GM15510 (cell line): ENCODE measurements around the gene MIS12.

Experiments
- POLR2A ChIP-seq: IDR thresholded peaks from 3 replicates; pipeline ENCODE4 v1.6.1; 2011; ENCODE audit warnings: borderline replicate concordance; ENCODE audit not compliant: insufficient read length; ENCODE audit errors: extremely low read depth

MIS12 gene

DNA sequence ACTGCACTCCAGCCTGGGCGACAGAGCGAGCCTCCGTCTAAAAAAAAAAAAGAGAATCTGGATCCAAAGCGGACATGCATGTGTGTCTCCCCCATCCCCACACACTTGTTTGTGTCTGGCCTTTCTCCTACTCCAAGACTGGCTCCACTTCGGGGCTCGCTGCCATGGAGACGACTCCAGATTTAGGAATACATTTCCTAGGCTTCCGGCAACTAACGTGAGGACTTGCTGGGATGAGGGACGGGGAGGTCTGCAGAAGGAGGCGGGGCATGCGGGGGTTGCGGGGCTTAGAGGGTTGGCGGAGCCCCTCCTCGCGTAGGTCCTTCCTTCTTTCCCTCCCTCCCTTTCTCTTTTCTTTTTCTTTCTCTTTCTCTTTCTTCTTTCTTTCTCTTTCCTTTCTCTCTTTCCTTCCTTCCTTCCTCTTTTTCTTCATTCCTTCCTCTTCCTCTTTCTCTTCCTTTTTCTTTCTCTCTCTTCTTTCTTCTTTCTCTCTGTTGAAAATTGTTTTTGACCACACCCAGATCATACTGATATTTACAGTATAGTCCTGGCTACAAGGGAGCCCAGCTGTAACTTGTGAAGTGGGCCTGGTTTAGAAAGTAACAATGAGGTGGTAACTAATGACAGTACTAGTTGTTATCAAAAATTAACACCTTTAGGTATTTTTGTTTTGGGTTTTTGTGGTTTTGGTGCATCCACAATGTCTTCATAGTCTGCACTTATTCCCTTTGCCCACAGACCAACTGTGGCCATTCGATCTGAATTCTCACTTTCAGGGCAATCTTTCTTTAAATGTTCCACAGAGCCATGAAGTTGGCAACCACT is 25.2 kb downstream of the MIS12 start:
- TF ChIP-seq POLR2A: no peak

DNA sequence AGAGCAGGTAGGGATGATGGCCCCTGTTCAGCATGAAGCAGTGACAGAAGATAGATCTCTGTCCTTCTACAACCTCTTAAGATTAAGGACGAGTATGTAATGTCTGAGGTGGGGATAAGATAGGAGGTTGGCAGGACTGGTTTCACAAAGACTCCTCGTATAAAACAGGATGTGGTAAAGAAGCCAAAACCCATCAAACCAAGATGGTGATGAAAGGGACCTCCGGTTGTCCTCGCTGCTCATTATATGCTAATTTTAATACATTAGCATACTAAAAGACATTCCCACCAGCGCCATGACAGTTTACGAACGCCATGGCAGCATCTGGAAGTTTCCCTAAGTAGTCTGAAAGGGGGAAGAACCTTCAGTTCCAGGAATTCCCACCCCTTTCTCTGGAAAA is 27.3 kb downstream of the MIS12 start:
- TF ChIP-seq POLR2A: no peak

DNA sequence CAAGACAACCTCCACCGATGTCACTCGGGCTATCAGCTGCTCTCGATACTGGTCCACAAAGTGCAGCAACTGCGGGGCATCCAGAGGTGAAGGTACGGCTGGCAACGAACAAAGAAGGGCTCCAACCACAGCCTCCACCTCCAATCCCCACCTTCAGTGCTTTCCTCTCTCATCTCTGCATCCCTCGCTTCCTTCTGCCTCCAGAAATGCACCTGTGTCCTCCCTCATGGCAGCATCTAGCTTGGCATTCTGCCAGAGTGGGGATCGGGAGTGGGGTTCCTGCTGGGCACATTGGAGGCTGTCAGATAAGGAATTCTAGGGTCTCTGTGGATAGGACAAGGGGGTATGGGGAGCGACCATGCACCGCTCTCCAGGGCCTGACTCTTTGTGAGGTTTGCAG is 28.6 kb downstream of the MIS12 start:
- no peak for TF ChIP-seq POLR2A

DNA sequence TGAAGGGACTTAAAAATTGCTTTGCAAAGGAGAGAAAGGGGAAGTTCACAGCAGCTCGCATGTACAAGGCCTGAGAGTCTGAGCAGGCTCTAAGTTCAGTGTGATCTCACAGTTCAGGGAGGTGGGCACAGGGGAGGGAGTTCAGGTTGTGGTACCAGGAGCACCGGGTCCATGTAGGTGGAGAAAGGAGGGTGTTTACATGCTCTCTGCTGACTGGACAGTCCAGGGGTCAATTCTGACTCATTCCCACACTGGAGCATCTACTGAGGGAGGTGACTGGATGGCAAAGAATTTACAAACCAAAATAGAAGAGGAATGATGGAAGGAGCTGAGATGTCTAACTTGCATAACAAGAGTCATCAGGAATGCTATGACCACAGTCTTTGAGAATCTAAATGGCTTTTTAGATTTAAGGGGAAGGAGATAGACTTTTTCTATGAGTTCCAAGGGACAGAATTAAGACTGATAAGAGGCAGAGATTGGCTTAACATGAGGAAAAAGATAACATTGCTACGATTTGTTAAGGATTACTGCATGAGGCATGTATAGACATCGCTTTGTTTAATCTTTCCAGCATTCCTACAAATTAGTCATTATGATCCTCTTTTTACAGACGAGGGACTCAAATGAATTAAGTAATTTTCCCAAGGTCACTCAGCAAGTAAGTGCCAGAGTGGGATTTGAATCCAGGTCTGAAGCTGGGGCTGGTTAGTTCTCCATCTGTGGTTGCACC is 29.9 kb downstream of the MIS12 start:
- TF ChIP-seq POLR2A: no peak

DNA sequence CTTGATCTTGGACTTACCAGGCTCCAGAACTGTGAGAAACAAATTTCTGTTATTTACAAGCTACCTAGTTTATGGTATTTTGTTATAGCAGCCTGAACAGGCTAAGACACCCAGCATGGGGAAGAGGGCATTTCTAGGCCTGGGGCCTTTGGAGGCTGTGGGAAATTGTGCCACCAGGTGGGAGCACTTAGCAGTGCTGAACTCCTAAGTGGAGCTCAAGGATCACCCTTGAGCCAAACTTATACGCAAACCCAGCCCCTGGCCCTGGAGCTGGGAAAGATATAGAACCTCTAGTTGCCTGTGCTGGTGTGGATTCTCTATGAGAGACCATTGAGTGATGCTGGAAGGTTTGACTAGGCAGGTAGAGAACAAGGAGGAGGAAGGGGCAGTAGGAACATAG is 36.1 kb downstream of the MIS12 start:
- TF ChIP-seq POLR2A: no peak

DNA sequence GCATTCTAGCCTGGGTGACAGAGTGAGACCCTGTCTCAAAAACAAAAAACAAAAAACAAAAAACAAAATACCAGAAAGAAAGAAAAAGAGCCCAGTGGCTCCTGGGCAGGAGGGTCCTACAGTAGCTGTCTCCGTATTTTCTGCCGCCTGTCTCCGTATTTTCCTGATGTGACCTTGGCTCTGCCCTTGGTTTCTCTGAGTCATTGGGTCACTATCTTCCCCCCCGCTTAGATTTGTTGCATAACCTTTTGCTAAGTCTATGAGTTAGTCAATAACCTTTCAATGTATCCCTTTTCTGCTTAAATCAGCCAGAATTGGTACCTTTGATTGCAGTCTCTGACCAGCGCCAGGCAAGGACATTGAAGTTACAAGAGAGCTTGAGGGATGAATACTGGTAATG is 36.9 kb downstream of the MIS12 start:
- no peak for TF ChIP-seq POLR2A

DNA sequence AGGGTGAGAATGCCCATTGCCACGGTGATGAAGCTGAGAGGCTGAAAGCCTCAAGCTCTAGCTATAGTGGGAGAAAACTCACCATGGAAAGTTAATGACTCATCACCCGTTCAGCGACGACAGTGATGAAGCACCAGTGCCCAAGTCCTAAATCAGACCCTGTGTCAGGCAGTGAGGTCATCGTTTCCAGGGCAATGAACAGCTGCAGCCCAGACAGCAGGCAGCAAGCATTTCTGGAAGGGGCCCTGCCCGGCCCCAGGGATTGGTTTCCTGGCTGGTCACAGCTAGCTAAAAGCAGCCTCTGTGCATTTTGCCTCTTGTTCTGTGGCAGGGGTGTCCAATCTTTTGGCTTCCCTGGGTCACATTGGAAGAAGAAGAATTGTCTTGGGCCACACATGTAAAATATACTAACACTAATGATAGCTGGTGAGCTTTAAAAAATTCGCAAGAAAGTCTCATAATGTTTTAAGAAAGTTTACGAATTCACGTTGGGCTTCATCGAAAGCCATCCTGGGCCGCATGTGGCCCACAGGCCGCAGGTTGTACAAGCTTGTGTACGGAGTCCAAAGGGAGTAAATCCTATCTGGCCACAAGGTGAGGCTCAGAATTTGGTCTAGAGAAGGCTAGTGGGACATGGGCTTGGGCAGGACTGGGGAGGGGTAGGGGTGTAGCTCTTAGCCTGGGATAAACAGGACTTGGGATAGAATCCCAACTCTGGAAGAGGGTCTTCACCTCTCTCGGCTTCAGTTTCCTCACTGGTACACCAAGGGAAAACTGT is 40.6 kb downstream of the MIS12 start:
- no peak for TF ChIP-seq POLR2A

DNA sequence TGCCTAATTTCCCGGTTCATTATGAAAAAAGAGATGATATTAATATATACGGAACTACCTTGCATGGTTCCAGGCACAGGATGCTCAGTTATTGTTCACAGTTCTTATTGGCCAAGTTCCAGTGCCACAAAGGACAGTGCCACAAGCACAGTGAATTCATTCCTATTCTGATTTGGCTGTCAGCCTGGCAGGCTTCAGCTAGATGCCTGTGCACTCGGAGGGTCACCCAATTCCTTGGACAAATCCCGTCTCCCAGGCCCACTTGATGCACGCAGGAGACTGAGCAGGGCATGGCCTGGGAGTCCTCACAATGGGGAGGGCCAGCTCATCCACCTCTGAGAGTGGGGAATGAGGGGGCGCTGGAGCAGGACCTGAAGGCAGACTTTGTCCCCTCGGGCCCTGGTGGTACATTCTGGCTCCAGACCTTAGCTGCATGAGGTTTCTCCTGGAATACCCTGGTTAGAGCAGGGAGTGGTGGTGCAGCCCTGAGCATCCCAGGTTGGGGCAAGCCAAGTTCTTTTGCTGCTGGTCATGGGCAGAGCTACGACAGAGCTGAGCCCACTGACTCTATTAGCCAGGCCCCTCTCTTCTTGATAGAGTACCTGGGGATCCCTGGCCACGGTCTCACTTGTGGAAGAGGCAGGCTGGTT is 41.4 kb downstream of the MIS12 start:
- TF ChIP-seq POLR2A: no peak

DNA sequence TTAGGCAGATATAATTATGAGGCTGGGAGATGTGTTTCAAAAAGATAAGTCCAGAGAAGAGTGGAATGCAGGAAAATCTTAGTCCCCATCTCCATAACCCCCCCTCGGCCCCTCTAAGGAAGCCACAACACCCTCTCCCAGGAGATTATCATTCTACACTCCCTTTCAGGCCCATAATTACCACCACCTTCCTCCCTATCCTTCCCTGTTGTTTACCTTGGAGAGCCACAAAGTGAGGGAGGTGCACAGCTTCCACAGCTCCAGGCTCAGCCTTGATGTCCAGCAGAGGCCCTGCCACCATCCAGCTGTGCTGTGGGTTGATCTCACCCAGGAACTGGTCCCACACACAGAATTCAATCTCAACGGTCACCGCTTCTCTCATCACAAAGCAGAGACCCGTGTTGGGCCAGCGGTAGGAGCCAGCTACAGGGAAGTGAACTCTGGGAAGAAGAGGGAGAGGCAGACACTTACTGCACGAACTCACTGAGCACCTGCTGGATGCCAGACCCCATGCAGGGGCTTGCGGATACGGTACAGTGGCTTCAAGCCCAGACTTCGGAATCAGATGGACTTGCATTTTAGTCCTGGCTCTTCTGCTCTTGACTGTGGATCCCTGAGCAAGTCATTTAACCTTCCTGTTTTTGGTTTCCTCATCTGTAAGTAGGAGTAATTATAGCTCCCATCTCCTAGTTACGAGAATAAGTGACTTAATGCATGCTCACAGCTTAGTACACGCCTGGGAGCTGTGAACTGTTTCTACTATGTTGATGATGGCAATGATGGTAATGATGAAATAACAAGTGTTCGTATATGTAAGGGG is 44.1 kb downstream of the MIS12 start:
- no peak for TF ChIP-seq POLR2A

DNA sequence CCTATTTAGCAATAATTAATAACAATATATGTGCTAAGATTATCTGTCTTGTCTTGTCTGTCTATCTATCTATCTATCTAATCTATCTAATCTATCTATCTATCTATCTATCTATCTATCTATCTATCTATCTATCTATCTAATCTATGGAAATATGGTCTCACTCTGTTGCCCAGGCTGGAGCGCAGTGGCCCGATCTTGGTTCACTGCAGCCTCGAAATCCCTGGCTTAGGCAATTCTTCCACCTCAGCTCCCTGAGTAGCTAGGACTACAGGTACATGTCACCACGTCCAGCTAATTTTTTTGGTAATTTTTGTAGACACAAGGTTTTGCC is 44.7 kb downstream of the MIS12 start:
- no peak for TF ChIP-seq POLR2A

DNA sequence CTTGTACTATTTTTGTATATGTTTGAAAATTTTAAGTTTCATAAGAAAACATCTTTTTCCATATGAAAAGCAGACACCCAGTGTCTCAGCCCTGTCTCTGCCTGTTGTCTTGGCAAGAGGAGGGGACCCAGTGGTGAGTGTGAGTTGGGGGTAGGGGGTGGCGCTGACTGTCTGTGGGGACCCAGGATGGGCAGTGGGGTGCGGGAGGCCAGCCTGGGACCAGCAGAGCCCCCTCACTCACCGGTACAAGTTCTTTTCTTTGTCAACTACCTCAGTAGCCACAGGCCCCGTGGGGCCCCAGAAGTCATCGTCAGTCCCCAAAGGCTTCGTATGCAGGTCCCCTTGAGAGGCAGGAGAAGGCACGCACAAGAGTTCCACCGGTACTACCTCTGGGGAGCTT is 46.2 kb downstream of the MIS12 start:
- TF ChIP-seq POLR2A: no peak

DNA sequence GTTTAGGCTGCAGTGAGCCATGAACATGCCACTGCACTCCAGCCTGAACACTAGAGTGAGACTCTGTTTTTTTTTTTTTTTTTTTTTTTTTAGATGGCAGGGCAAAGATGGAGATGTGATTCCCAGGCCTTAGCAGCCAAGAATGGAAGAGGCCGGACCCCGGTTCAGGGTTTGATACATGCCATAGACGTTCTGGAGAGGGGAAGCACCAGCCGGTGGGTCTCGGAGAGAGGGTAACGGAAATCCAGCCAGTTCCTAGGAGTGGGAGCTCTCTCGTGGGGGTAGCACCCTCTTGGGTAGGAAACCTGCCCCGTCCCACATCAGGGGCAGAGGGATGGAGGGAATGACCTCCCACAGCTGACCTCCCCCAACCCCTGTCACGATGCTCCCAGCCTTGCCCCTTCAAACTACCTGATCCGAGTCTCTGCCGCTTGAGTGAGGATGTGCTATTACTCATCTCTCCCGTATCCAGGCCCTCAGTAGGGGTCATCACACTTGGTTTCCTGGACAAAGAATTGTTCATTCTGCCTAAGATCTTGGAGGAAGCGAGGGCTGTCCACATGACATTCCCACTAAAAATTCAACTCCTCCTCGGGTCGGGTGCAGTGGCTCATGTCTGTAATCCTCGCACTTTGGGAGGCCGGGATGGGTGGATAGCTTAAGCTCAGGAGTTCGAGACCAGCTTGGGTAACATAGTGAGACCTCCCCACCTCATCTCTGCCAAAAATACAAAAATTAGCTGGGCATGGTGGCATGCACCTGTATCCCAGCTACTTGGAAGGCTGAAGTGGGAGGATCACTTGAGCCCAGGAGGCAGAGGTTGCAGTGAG is 47.3 kb downstream of the MIS12 start:
- no peak for TF ChIP-seq POLR2A

DNA sequence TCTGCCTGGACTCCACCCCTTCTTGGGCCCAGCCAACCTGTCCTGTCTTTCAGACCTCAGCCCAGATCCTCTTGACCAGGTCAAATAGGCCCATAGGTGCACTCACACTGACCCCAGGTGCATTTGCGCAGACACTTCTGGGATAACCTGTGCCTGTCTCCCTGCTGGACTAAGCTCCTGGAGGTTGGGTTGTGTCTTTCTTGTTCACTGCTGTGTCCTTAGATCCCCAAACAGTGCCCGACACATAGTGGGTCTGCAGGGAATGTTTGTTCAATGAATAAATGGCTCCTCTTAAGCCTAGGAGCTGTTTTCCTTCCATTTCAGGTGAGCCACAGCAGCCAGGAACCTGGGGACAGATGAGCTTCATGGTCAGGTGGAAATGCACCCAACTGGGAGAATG is 49.1 kb downstream of the MIS12 start:
- no peak for TF ChIP-seq POLR2A
